NCI-H2227 treated with DMSO at 0.1 percent for 48 hours (cell line): Measurements from ENCODE around the gene PRKCD.

ENCODE experiments used
- DNase-seq: peaks from one replicate; lab custom pipeline; 2025; lab: John Stamatoyannopoulos, UW

PRKCD gene

DNA sequence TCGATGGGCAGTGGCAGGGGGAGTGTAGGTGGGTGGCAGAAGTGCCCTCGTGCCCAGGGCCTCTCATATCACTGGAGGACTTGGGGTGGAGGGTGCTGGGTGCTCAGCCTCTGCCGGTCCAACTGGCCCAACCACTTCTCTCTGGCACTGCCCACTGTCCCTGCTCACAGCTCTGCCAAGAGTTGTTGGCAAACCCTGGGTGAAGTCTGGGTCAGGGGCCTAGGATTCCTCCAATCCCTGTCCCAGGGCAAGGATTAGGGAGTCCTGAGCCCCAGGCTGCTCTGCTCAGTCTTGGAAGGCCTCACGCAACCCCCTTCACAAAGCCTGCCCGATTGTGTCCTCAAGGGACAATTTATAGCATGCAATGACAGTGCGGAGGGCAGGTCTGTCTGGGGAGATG, 5.2 kb upstream of the PRKCD start:
- no peak for DNase-seq

DNA sequence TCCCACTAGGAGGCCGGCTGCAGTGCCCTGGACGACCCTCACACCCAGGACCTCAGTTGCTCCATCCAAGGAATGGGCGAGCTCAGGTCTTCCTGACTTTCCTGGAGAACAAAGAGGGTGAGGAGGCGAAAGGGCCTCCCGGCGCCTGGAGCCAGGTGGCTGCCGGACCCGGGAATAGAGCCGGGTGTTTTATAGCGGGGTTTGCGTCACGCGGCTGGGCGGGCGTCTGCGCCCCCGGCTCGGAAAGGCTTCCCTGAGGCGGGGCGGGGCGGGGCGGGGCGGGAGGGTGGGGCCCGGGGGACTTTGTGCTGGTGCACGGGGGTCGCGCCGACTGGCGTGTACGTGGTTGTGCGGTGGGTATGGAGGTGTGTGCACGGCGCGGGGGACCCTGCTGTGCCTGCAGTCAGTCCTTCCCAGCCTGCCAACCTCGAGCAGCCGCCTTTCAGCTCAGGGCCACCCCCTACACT, 4.6 kb upstream of the PRKCD start:
- DNase-seq: no peak

GRCh38 chr3:53157974-53158580, 2.9 kb upstream of the PRKCD start:
- no peak for DNase-seq

GRCh38 chr3:53158765-53159155, 2.2 kb upstream of the PRKCD start:
- DNase-seq: no peak

DNA sequence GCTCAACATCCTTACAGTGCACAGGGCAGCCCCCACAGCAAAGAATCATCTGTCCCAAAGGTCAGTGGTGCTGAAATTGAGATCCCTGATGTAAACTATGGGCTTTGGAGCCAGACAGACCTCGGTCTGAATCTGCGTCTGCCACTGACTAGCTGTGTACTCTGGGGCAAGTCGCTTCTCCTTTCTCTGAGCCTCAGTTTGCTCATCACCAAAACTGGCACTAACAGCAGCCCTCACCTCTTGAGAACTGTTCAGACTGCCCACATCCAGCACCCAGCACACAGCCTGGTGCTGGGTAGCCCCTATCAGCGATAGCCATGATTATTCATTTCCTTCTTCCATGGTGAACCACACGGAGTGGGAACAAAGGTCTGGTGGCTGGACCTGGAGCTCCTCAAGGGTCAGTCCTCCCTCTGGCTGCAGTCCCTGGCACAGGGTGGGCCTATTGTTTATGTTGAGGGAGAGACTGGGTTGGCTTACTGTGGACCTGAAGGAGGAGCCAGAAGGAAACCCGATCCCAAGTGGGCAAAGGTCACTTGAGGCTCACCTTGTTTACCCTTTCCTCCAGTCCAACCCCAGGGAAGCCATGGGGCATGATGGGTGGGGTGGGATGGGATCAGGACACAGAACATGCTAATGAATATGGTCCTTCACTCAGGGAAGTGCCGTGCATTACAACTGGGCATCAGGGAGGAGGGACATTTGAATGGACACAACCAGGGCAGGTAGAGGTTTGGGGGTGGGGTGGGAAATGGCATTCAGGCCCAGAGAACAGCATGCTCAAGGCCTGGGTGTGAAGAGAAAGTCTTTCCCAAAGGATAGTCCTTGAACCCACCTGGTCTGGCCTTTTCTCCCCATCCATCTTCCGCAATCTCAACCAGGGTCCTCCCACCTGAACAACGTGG, 1.6 kb upstream of the PRKCD start:
- DNase-seq: no peak

GRCh38 chr3:53160061-53160659, 849 bp upstream of the PRKCD start:
- no peak for DNase-seq

- DNase-seq: no peak
Measured at GRCh38 chr3:53161450-53161819, 426 bp downstream of the PRKCD start.

GRCh38 chr3:53161820-53162671, 1.0 kb downstream of the PRKCD start:
- DNase-seq: no peak

- no peak for DNase-seq
Measured at GRCh38 chr3:53162672-53163443, 1.8 kb downstream of the PRKCD start.

GRCh38 chr3:53163444-53164387, 2.7 kb downstream of the PRKCD start:
- no peak for DNase-seq

- DNase-seq: no peak
Measured at GRCh38 chr3:53164911-53165310, 3.9 kb downstream of the PRKCD start.

DNA sequence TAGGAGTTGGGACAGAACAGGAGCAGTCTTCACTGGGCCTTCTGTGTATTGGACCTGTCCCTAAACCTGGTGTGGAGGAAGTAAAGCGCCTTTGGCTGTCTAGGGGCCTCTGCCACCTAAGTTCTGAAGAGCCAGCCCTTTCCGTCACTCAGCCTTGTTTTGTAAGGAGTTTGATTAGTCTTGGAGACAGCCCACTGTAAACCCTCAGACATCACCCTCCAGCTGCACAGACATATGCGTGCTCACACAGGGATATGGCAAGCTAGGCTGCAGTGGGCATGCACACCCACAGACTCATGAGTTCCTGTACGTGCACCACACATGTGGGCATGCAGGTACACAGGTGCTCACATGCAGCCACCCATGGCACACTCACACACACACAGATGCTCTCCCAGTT, 5.2 kb downstream of the PRKCD start:
- no peak for DNase-seq

DNA sequence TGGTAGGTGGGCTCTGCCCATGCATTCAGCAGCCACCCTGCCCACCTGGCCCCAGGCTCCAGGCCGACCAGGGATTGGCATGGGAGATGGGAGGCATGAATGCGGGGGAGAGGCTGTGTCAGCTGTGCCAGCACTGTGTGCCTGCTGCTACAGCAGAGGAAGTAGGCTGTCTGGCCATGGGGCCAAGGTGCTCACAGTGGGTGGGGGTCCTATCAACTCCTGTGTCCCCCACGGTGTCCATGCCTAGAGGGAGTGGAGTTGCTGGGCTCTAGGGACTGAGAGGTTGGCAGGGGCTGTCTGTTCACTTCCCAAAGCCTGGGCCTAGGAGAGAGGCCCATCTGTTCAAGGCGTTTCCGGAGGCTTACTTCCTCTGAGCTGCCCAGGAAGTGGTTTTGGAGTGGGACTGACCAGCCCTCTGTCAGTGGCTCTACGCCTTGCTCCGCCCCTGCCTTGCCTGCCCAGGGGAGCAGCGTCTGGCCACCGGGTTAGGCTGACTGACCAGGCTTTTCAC, 5.8 kb downstream of the PRKCD start:
- DNase-seq: no peak

DNA sequence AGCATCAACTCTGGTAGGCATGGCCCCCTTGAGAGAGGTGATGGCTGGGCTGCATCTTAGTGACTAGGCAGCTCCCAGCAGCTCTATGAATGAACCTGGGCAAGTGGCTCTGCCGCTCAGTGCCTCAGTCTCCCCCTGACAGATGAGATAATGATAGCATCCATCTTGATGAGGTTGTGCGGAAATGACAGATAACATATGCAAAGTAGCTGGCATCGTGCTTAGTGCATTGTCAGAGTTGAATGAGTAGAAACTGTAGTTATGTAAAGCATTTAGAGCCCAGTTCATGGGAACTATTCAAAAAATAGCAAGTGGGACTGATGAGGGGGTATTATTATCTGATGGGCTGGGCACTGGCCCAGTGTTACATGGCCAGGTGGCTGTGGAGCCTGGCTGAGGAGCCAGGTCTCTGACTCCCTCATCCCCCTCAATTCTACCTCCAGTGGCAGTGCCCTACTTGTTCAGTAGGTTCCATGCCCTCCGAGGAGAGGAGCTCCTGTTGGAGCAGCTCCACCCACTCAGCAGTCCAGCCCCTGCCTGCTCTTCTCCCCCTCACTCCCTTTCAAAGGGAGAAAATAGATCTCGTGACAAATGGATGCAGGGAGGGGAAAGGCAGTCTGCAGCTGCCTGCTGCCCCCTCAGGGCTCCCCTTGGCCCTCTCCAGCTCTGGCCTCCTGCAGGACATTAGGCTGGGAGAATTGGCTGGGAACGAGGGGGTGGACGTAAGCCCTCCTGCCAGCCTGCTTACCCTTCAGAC, 6.6 kb downstream of the PRKCD start:
- no peak for DNase-seq

GRCh38 chr3:53168175-53168923, 7.3 kb downstream of the PRKCD start:
- DNase-seq: no peak

DNA sequence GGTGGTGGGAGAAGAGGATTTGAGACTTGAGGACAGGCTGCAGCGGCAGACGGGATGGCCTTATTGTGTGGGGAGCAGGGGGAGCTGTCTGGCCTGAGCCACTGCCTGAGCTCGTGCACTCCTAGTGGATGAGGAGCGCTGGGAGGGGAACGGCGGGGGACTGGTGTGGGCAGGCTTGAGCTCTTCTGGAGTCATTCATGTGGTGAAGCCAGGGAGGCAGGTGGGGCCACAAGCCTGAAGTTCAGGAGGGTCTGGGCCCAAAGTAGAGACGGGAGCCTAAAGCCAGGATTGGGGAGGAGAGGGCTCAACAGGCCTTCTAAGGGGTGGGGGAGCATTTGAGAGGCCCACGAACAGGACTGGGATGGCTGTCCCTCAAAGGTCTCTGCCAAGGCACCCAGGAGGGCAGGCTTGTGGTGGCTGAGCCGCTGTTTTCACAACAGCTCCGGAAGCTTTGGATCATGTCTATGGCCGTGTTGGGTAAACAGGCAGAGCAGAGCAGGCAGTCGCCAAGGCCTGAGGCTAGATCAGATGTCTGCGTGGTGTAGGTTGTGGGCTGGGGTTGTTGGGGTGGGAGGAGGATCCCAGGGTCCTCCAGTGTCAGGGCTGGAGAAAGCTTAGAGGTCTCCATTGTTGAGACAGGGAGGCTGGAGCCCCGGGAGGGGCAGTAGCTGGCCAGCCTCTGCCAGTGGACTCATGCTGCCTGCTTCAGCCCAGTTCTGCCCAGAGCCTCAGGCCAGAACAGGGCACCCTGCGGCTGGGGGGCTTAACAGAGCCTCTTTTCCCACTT, 8.2 kb downstream of the PRKCD start:
- no peak for DNase-seq

GRCh38 chr3:53169832-53170324, 8.9 kb downstream of the PRKCD start:
- DNase-seq: no peak
